Measurements from ENCODE around the gene DPYSL4.
"Not testable (repeated sequence)": the region's sequence is repeated elsewhere in the genome, so short reads cannot be mapped to it uniquely, and the experiment has no call there.

The DPYSL4 gene

GRCh38 chr10:132209130-132209529 is 22.4 kb downstream of the DPYSL4 start:
- DNase-seq, result no peak

GRCh38 chr10:132209978-132210530 is 23.3 kb downstream of the DPYSL4 start:
- DNase-seq, result no peak

GRCh38 chr10:132210766-132211165 is 24.0 kb downstream of the DPYSL4 start:
- no peak for DNase-seq

GRCh38 chr10:132211246-132211645 is 24.5 kb downstream of the DPYSL4 start:
- no peak for DNase-seq

GRCh38 chr10:132212816-132213215 is 26.1 kb downstream of the DPYSL4 start:
- no peak for DNase-seq

- DNase-seq, result no peak
Observed at GRCh38 chr10:132213917-132214316, 27.2 kb downstream of the DPYSL4 start.

GRCh38 chr10:132216441-132216840 is 29.7 kb downstream of the DPYSL4 start:
- not testable (repeated sequence) for DNase-seq

- no peak for DNase-seq
Observed at GRCh38 chr10:132219486-132219885, 32.7 kb downstream of the DPYSL4 start.

GRCh38 chr10:132220061-132220460 is 33.3 kb downstream of the DPYSL4 start:
- DNase-seq, result no peak

- not testable (repeated sequence) for DNase-seq
Observed at GRCh38 chr10:132220996-132221395, 34.2 kb downstream of the DPYSL4 start.

GRCh38 chr10:132222726-132223125 is 36.0 kb downstream of the DPYSL4 start:
- DNase-seq, result no peak

- peak; percentile 87 for DNase-seq
Observed at GRCh38 chr10:132223156-132223590, 36.4 kb downstream of the DPYSL4 start.

GRCh38 chr10:132223611-132224342 is 37.0 kb downstream of the DPYSL4 start:
- no peak for DNase-seq

GRCh38 chr10:132224343-132225072 is 37.8 kb downstream of the DPYSL4 start:
- DNase-seq, result no peak

- no peak for DNase-seq
Observed at GRCh38 chr10:132225073-132225848, 38.5 kb downstream of the DPYSL4 start.

- no peak for DNase-seq
Observed at GRCh38 chr10:132225849-132226205, 39.1 kb downstream of the DPYSL4 start.

GRCh38 chr10:132226586-132227405 is 40.0 kb downstream of the DPYSL4 start:
- no peak for DNase-seq

- DNase-seq, result no peak
Observed at GRCh38 chr10:132227851-132228390, 41.2 kb downstream of the DPYSL4 start.

GRCh38 chr10:132228616-132229015 is 41.9 kb downstream of the DPYSL4 start:
- DNase-seq, result no peak

- no peak for DNase-seq
Observed at GRCh38 chr10:132229096-132229495, 42.3 kb downstream of the DPYSL4 start.

GRCh38 chr10:132229834-132230556 is 43.2 kb downstream of the DPYSL4 start:
- no peak for DNase-seq
